T-helper 1 cell (primary cell): Measurements from ENCODE around the gene POU3F1.

Source experiments
- DNase-seq, 5 donors: peaks; one replicate each; pipeline ENCODE4 v3.0.0-alpha.2; 2012 to 2020

The POU3F1 gene

GRCh38 chr1:38027201-38028104 is 19.1 kb downstream of the POU3F1 start:
- no peak for DNase-seq

DNA sequence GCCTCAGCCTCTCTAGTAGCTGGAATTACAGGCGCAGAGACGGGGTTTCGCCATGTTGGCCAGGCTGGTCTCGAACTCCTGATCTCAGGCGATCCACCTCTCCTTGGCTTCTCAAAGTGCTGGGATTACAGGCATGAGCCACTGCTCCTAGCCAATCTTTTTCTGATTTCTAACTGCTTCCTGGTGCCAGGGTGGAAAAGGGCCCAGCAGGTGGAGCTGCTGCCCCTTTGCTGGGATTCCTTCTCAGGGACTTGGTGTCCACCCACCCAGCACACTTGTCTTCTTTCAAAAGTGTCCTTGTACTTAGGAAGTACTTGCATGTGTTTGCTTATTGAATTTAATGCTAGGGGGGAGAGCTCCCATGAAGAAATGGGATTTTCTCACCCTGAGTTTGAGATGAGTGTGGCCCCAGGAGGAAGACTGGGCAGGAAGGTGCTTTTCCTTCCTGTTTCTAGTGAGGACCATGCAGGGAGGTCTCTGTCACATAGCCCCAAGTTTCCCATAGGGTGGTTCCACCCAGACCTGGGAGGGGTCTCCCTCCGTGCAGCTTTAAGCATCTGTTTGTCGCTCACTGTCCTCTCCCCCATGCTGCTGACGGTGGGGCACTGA is 19.9 kb downstream of the POU3F1 start:
- peak in 1 of 5 donors; percentile 50 for DNase-seq

- no peak for DNase-seq
These were observed 20.9 kb downstream of the POU3F1 start for GRCh38 chr1:38025664-38026063.

- DNase-seq: no peak
These were observed 21.4 kb downstream of the POU3F1 start for GRCh38 chr1:38025233-38025632.

DNA sequence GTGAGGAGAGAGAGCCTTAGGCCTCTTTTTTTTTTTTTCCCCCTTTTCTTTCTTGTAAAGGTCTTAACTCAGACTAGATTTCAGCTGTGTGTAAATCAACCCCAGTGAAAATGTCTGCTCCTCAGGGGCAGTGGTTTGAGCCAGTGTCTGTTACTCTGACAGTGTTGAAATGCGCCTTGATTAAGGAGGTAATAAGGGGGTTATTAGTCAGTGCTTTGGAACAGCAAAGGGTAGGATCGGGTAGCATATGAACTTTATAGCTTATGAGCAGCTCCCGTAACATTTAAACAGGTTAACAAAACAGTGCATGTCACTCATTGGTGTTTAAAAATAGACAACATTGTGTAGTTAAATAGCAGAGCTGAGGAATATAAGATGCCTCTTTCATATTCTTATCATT is 23.8 kb downstream of the POU3F1 start:
- no peak for DNase-seq

GRCh38 chr1:38021969-38022368 is 24.6 kb downstream of the POU3F1 start:
- no peak for DNase-seq

DNA sequence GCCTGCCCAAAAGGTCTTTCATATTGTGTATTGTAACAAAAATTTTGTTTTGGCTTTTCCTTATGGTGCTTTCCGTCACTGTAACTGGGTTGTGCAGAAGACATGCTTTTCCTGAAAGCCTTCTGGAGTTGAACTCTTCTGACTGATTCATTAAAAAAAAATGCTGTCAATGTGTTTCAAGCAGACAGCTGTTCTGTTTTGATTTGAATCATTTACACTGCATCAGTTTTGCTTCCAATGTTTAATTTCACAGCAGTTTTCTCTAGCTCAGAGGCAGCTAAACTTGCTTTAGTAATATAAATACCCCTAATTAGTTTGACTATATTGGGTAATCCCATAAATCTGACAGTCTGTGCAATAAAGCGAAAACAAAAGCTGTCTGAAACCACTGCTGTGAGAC is 26.2 kb downstream of the POU3F1 start:
- DNase-seq: no peak

- no peak for DNase-seq
These were observed 27.7 kb downstream of the POU3F1 start for GRCh38 chr1:38018864-38019343.

- no peak for DNase-seq
These were observed 30.4 kb downstream of the POU3F1 start for GRCh38 chr1:38015978-38016725.

DNA sequence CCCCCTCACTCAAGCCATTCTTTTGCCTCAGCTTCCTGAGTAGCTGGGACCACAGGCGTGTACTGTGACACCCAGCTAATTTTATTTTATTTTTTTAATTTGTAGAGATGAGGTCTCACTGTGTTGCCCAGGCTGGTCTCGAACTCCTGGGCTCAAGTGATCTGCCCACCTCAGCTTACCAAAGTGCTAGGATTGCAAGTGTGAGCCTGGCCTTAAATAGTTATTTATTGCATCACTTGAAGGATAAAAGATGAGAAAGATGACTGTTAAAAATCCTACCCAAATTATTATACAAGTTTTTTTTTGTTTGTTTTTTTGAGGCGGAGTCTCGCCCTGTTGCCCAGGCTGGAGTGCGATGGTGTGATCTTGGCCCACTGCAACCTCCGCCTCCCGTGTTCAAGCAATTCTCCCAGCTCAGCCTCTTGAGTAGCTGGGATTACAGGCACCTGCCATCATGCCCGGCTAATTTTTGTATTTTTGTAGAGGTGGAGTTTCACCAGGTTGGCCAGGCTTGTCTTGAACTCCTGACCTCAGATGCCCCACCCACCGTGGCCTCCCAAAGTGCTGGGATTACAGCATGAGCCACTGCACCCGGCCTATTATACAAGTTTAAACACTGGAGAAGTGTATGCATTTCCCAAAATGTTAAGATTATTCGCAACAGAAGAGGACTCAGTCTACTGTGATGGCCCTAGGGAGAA is 31.7 kb downstream of the POU3F1 start:
- no peak for DNase-seq

DNA sequence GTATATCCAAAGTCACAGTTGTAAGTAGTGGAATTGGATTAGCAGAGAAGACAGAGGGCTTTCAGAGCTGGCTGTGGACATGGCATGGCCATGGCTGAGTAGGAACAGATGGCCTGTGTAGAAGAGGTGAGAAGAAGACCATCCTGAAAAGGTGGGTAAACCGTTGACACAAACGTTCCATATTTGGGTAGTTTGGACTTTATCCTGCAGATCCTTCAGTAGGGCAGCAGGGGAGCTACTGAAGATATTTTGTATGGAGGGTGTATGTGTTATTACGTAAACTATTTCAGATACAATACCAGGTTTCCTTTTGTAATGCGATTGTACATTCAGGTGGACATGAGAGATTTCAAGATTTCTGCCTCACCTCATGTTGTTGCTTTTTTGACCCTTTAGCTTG is 32.4 kb downstream of the POU3F1 start:
- no peak for DNase-seq

DNA sequence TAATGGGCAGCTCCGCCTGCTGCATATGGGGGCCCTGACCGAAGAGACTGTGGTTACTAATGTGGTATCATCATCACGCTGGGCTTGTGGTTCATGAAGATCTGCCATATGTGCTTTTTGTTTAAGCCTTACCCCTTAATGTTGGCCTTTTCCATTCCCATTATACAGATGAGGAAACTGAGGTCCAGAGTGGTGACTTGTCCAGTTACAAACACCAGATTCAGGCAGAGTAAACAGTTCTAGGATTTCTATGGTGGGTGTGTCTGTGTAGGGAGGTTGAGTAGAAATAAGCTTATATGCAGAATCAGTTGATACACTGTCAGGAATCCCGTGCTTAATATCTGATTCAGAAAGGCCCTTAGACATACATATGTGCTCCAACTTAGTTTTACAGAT is 33.4 kb downstream of the POU3F1 start:
- DNase-seq: no peak

DNA sequence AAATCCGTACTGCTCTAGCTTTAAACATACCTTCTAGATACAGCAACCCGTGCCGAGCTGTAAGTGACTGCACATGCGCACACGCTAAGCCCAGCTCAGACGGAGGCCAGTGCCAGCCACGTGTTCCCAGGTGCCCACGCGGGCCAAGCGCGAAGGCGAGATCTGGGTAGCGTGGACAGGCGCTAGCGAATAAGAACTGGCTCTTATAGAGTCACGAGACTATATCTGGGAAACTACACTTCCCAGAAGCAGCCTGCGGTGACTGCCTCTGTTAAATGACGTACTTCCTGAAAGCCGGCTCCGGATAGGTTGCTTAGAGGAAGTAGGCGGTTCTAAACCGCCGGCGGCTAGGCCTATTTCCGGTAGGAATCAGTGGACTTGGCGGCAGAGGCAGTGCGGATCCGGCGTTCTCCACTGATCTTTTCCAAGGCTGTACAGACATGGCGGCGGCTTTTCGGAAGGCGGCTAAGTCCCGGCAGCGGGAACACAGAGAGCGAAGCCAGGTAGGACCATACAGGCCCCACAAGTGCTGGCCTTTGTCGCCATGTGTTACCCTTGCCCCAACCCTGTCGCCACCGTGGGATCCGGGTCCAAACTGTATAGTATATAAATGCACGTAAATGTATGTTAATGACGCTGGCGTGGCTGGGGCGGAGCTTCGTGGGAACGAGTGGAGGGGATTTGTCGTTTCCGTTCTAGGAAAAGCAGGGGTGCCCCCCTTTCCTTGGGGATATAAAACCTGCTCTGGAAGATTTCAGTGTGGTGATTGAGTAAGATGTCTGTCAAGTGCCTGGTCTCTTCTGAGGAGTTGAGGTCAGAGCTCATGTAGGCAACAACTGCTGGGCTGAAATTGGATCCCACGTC is 34.0 kb downstream of the POU3F1 start, which contains the start of gene UTP11:
Gene UTP11, plus strand, starts transcription at position 372 of the 864 bp plus-strand sequence. Its CDS starts 69 bp downstream, at position 441.
- peak; percentile 79 to 98 (median 87) for DNase-seq

DNA sequence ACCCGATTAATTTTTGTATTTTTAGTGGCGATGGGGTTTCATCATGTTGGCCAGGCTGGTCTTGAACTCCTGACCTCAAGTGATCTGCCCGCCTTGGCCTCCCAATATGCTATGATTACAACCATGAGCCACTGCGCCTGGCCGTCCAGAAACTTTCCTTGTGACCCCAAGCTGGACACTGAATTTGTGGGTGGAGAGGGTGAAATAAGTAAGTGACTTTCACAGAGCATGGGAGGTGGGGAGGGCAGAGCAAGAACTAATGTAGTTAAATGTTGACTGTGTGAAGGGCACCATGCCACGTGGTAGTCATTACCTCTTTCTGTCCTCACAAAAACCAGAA is 36.8 kb downstream of the POU3F1 start:
- no peak for DNase-seq

- peak in 1 of 5 donors; percentile 78 for DNase-seq
These were observed 37.3 kb downstream of the POU3F1 start for GRCh38 chr1:38009088-38009840.

GRCh38 chr1:38006008-38006828 is 40.4 kb downstream of the POU3F1 start:
- DNase-seq: no peak

GRCh38 chr1:38005195-38006007 is 41.2 kb downstream of the POU3F1 start, which contains the start of gene FHL3:
FHL3 (minus strand) TSS chr1:38005514; CDS start chr1:37999412, 6,102 bp downstream.
- peak in 4 of 5 donors; percentile 22 to 51 (median 32) for DNase-seq

DNA sequence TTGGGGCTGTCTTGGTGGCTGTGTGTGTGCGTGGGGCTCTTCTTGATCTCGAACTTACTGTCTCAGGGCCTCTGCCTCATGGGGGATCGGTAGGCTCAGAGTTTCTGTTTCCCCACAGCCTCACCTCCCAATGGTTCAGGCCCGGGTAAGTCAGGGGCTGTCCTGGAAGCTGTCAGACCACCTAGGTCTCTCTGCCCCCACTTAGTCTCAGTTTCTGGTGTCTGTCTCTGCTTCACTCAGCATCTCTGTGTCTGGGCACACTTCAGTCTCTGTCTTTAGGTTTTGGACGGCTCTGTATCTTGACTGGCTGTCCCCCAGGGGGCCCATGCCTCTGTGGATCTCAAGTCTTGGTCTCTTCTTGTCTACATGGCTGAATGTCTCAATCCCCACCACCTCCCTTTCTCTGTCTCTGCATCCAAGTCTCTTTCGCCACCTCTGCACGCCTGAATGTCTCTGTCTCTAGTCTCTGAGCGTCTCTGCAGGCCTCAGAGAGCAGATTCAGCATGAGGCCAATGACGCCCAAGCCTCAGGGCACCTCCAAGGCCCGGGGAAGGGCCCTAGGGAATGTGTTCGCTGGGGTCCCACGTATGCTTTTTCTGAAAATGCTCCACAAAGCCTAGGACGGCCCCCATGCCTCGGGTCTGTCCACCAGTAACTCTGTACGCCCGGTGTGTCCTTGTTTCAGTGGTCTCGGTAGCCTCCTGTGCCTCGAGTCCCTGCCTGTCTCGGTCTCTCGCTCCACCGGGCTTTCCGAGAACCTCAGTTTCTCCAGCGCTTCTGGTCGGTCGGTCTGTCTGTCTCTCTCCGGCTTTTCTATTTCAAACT is 42.1 kb downstream of the POU3F1 start:
- no peak for DNase-seq
